ENCODE measurements around the gene TDP1.

DNA sequence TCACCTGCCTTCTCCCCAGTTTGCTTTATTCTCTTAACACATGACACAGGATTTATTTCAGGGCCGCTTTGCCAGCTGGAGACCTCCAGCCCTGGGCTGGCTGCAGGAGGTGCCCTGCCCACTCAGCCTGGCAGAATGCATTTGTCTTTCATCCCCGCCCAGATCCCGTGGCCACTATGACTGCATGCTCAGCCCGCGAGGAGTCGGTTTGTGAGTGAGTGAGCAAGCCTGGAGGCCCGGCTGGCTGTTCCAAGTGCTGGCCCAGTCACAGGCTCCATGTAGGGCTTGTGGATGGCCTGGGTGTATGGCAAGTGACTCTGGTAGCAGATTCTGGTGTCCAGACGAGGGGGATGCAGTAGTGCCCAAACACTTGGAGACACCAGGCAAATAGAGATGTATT lies 2.1 kb downstream of the TDP1 start:
- TF ChIP-seq, protein P1, sequence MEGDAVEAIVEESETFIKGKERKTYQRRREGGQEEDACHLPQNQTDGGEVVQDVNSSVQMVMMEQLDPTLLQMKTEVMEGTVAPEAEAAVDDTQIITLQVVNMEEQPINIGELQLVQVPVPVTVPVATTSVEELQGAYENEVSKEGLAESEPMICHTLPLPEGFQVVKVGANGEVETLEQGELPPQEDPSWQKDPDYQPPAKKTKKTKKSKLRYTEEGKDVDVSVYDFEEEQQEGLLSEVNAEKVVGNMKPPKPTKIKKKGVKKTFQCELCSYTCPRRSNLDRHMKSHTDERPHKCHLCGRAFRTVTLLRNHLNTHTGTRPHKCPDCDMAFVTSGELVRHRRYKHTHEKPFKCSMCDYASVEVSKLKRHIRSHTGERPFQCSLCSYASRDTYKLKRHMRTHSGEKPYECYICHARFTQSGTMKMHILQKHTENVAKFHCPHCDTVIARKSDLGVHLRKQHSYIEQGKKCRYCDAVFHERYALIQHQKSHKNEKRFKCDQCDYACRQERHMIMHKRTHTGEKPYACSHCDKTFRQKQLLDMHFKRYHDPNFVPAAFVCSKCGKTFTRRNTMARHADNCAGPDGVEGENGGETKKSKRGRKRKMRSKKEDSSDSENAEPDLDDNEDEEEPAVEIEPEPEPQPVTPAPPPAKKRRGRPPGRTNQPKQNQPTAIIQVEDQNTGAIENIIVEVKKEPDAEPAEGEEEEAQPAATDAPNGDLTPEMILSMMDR (IDR thresholded peaks at IDR 0.05; ENCODE audit: low read length): no peak
- TF ChIP-seq EZH2 (IDR thresholded peaks at IDR 0.05; ENCODE audit: borderline replicate concordance, low read length): no peak

All from OCI-LY1 (cell line).